Cortex of kidney (tissue), 1 donor: Measurements from ENCODE around the gene PRRG2.
"Not testable (repeated sequence)": the region's sequence is repeated elsewhere in the genome, so short reads cannot be mapped to it uniquely, and the experiment has no call there.

Experiments used
- DNase-seq: peaks from one replicate; lab custom pipeline; 2025; lab: John Stamatoyannopoulos, UW

Gene PRRG2

GRCh38 chr19:49609499-49610092 lies 28.5 kb downstream of the PRRG2 start:
- DNase-seq = no peak

GRCh38 chr19:49613374-49613773 lies 32.3 kb downstream of the PRRG2 start:
- no peak for DNase-seq

- no peak for DNase-seq
Observed at GRCh38 chr19:49614096-49614833, 33.1 kb downstream of the PRRG2 start.

GRCh38 chr19:49615861-49616260 lies 34.7 kb downstream of the PRRG2 start:
- no peak for DNase-seq

- no peak for DNase-seq
Observed at GRCh38 chr19:49616532-49616931, 35.4 kb downstream of the PRRG2 start.

- DNase-seq = no peak
Observed at GRCh38 chr19:49616945-49617344, 35.8 kb downstream of the PRRG2 start.

GRCh38 chr19:49617860-49618259 lies 36.7 kb downstream of the PRRG2 start:
- DNase-seq = not testable (repeated sequence)

- DNase-seq = no peak
Observed at GRCh38 chr19:49624967-49625910, 44.1 kb downstream of the PRRG2 start.

- DNase-seq = no peak
Observed at GRCh38 chr19:49626226-49626625, 45.1 kb downstream of the PRRG2 start.

- DNase-seq = no peak
Observed at GRCh38 chr19:49629659-49630058, 48.5 kb downstream of the PRRG2 start.

GRCh38 chr19:49631014-49631588 lies 50.0 kb downstream of the PRRG2 start:
- no peak for DNase-seq

- DNase-seq = no peak
Observed at GRCh38 chr19:49631610-49632192, 50.6 kb downstream of the PRRG2 start.

GRCh38 chr19:49632576-49632975 lies 51.5 kb downstream of the PRRG2 start:
- DNase-seq = no peak

GRCh38 chr19:49633273-49633672 lies 52.2 kb downstream of the PRRG2 start:
- DNase-seq = not testable (repeated sequence)

GRCh38 chr19:49635530-49636232 lies 54.6 kb downstream of the PRRG2 start:
- no peak for DNase-seq

- DNase-seq = no peak
Observed at GRCh38 chr19:49636233-49636932, 55.3 kb downstream of the PRRG2 start.

GRCh38 chr19:49637821-49638738 lies 57.0 kb downstream of the PRRG2 start:
- DNase-seq = no peak

- no peak for DNase-seq
Observed at GRCh38 chr19:49639401-49640112, 58.4 kb downstream of the PRRG2 start.
